K562 (cell line): Measurements from ENCODE around the gene TMEM131L.

ENCODE experiments used
- ILF3 ChIP-seq: fragments of 450-650 bp; IDR thresholded peaks from 2 replicates; pipeline ENCODE4 v1.6.1; 2018; ENCODE audit warnings: antibody characterized with exemption, mild to moderate bottlenecking, moderate library complexity, borderline replicate concordance
- NFATC3 ChIP-seq: fragments of 450-650 bp; IDR thresholded peaks from 2 replicates; pipeline ENCODE4 v1.6.1; 2017; ENCODE audit warnings: mild to moderate bottlenecking
- POLR2A ChIP-seq: fragments of 450-650 bp; conservative IDR thresholded peaks from 2 replicates; pipeline ENCODE4 v1.6.1; 2016
- POLR2AphosphoS2 ChIP-seq: IDR thresholded peaks from 2 replicates; pipeline ENCODE4 v1.6.1; 2012; ENCODE audit warnings: low read length, improper control_type of control experiment
- TBL1XR1 ChIP-seq, 2 experiments: IDR thresholded peaks; 2 replicates each; pipeline ENCODE4 v1.6.1; 2012; ENCODE audit warnings: improper control_type of control experiment in 2 of 2, low read length in 2 of 2, mild to moderate bottlenecking in 1 of 2

- TF ChIP-seq NFATC3 = no peak
- TF ChIP-seq ILF3 = no peak
- no peak for TF ChIP-seq POLR2A
- TF ChIP-seq POLR2AphosphoS2 = no peak
- TF ChIP-seq TBL1XR1 (IDR thresholded peaks at IDR 0.05; ENCODE audit: low read length in 2 of 2) = no peak
These were observed 38.6 kb upstream of the TMEM131L start for GRCh38 chr4:153427363-153428071.
